NCI-H345 treated with DMSO at 0.1 percent for 48 hours (cell line): ENCODE measurements around the gene MAGEB6B.
"Not testable (repeated sequence)": the region's sequence is repeated elsewhere in the genome, so short reads cannot be mapped to it uniquely, and the experiment has no call there.

Experiments
- DNase-seq: peaks from one replicate; lab custom pipeline; 2025; ENCODE audit not compliant: unreplicated experiment; lab: John Stamatoyannopoulos, UW

MAGEB6B gene, protein sequence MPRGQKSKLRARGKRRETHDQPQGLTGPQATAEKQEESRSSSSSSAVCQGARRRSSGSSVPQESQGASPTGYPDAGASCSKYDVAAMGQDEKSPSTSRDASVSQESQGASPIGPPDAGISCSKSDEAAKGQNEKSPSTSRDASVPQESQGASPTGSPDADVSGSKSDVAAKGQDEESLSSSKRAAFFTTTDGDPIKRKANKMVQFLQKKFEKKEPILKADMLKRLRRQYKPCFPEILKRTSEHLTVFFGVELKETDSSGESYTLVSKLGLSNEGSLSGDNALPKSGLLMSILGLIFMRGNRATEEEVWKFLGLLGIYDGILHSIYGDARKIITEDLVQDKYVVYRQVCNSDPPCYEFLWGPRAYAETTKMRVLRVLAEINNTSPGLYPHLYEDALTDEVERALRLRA

DNA sequence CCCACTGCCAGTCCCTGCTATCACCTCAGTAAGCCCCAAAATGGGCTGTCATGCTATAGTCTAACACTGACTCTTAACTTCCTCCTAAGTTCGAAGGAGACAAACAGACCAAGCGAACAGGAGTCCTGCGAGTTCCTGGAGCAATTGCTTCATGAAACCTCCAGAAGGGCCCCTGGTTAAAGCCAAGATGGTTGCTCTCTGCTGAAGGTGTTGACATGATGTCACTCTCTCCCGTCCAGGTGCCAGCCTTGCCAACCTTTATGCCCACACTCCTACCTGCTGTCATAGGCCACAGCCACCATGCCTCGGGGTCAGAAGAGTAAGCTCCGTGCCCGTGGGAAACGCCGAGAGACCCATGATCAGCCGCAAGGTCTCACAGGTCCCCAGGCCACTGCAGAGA is at the start of gene MAGEB6B:
TSS of gene MAGEB6B (plus strand) at position 301 of the 400 bp plus-strand sequence. CDS start at position 301, 0 bp downstream.
- no peak for DNase-seq

- no peak for DNase-seq
Measured at GRCh38 chrX:26138274-26138673, 22.1 kb upstream of the MAGEB6B start, which contains the start of gene MAGEB18. Gene MAGEB18, plus strand, starts transcription at chrX:26138343. Its CDS starts 643 bp downstream, at chrX:26138986.

- no peak for DNase-seq
Measured at GRCh38 chrX:26146024-26146423, 14.4 kb upstream of the MAGEB6B start.

DNA sequence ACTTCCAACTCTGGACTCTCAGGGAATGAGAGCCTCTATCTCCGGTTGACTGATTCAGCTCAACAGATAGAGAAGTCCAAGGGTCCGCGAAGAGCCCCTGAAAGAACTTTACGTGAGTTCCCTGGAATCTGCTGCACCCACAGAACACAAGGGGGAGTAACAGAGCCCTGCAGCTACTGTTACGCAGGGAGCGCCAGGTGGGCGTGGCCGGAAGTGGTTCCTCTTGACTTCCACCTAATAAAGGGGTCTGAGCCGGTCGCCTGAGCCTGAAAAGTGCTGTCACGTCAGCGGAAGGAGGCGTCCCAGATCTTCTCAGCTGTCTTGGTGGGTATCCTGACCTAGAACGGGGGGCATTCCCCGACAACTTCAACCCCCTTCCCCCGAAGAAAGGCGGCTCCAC is 31.8 kb downstream of the MAGEB6B start, which contains the start of gene MAGEB6:
TSS of gene MAGEB6 (plus strand) at position 237 of the 400 bp plus-strand sequence. CDS start 1,407 bp downstream, outside the sequence.
- no peak for DNase-seq

DNA sequence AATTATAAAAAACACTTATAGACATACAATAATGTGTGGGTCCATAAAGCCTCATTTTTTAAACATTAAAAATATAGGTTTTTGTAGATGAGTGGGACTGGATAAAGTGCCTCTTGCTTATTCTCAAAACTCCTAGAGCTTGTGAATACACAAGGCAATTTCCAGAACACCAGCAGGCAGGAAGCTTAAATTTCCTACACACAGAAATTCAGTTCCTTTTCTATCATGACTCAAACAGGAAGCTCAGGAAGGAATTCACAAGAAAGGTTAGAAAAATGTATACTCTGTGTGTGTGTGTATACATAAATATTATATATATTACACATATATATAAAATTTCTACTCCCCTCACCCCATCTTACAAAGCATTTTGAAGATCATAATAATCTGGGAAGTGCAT is 43.2 kb downstream of the MAGEB6B start:
- no peak for DNase-seq

DNA sequence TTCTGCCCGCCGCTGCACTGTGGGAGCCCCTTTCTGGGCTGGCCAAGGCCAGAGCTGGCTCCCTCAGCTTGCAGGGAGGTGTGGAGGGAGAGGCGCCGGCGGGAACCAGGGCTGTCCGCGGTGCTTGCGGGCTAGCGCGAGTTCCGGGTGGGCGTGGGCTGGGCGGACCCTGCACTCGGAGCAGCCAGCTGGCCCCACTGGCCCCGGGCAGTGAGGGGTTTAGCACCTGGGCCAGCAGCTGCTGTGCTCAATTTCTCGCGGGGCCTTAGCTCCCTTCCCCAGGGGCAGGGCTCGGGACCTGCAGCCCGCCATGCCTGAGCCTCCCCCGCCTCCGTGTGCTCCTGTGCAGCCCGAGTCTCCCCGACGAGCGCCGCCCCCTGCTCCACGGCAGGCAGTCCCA is 44.3 kb downstream of the MAGEB6B start:
- DNase-seq, result not testable (repeated sequence)

DNA sequence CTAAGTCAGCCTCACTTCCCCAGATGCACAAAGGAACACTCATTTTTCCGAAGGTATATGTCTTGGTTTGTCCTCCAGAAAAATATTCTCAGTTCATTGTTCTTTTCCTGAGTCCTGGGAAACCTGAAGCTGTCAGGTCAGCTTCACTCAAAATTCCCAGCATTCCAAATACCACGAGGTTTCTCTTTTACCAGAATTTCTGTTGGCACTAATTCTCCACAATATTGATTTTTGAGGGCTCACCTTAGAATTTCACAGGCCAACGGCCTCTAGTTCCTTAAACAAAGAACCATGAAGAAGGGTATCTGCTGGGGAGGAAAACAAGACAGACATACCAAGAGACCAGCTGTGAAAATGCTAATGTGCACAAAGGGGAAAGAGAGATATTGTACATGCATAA is 47.6 kb downstream of the MAGEB6B start:
- DNase-seq, result no peak
